GM12875 (cell line): ENCODE data around the gene PRDX2.

ENCODE experiments used
- H3K4me3 ChIP-seq: one replicate; pipeline ENCODE4 v1.5.1; 2011; ENCODE audit warnings: low read depth, low read length, control low read depth
- TF ChIP-seq, protein P1 (sequence below): IDR thresholded peaks from 2 replicates; pipeline ENCODE4 v1.5.1; 2011; ENCODE audit warnings: low read depth, mild to moderate bottlenecking, control low read depth, inconsistent platforms, low read length, moderate library complexity, borderline replicate concordance; ENCODE audit not compliant: insufficient read depth

The PRDX2 gene

DNA sequence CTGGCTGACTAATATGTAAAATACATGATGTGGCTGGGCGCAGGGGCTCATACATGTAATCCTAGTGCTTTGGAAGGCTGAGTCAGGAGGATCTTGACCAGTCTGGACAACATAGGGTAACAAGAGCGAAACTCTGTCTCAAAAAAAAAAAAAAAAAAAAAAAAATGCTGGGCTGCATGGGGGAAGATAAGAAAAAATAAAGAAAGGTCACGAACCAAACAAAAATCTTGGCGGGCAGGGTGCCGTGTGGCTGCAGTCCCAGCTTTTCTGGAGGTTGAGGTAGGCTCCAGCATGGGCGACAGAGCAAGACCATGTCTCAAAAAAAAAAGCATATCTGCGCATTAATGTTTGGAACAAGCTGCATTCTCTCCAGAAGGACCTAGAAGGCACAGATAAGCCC is 13.5 kb upstream of the PRDX2 start:
- TF ChIP-seq, protein P1, sequence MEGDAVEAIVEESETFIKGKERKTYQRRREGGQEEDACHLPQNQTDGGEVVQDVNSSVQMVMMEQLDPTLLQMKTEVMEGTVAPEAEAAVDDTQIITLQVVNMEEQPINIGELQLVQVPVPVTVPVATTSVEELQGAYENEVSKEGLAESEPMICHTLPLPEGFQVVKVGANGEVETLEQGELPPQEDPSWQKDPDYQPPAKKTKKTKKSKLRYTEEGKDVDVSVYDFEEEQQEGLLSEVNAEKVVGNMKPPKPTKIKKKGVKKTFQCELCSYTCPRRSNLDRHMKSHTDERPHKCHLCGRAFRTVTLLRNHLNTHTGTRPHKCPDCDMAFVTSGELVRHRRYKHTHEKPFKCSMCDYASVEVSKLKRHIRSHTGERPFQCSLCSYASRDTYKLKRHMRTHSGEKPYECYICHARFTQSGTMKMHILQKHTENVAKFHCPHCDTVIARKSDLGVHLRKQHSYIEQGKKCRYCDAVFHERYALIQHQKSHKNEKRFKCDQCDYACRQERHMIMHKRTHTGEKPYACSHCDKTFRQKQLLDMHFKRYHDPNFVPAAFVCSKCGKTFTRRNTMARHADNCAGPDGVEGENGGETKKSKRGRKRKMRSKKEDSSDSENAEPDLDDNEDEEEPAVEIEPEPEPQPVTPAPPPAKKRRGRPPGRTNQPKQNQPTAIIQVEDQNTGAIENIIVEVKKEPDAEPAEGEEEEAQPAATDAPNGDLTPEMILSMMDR, result no peak

GRCh38 chr19:12806242-12807081 is 4.9 kb upstream of the PRDX2 start, which contains the start of gene RNASEH2A:
Gene RNASEH2A (plus strand): TSS chr19:12806584. CDS start chr19:12806674, 90 bp downstream.
- TF ChIP-seq, protein P1, result no peak
- peak within 1 kb of the TSS; percentile 86 for H3K4me3 ChIP-seq

More for the DNA sequence above, 13.5 kb upstream of the PRDX2 start:
- no peak overlapping the region for H3K4me3 ChIP-seq

GRCh38 chr19:12804051-12804450 is 2.5 kb upstream of the PRDX2 start:
- no peak overlapping the region for H3K4me3 ChIP-seq
- TF ChIP-seq, protein P1, result no peak

- H3K4me3 ChIP-seq, result peak overlapping the region; percentile 82
- TF ChIP-seq, protein P1, result no peak
Observed at GRCh38 chr19:12802267-12803106, 887 bp upstream of the PRDX2 start.

GRCh38 chr19:12800923-12801465 is 606 bp downstream of the PRDX2 start:
- TF ChIP-seq, protein P1, result no peak
- peak overlapping the region; percentile 82 for H3K4me3 ChIP-seq

GRCh38 chr19:12800466-12800770 is 1.2 kb downstream of the PRDX2 start:
- TF ChIP-seq, protein P1, result no peak
- no peak overlapping the region for H3K4me3 ChIP-seq
